ENCODE measurements around the gene KIAA0513. TPM values are rescaled to one million over a fixed set of nuclear protein-coding genes. Genes with fewer than 3 reads are reported as not detected.
A peak's percentile ranks its signal among the peaks of the same experiment; 100 is the strongest.

The KIAA0513 gene
- total RNA-seq, 1 experiment from 2014 or later: 10.4 TPM

DNA sequence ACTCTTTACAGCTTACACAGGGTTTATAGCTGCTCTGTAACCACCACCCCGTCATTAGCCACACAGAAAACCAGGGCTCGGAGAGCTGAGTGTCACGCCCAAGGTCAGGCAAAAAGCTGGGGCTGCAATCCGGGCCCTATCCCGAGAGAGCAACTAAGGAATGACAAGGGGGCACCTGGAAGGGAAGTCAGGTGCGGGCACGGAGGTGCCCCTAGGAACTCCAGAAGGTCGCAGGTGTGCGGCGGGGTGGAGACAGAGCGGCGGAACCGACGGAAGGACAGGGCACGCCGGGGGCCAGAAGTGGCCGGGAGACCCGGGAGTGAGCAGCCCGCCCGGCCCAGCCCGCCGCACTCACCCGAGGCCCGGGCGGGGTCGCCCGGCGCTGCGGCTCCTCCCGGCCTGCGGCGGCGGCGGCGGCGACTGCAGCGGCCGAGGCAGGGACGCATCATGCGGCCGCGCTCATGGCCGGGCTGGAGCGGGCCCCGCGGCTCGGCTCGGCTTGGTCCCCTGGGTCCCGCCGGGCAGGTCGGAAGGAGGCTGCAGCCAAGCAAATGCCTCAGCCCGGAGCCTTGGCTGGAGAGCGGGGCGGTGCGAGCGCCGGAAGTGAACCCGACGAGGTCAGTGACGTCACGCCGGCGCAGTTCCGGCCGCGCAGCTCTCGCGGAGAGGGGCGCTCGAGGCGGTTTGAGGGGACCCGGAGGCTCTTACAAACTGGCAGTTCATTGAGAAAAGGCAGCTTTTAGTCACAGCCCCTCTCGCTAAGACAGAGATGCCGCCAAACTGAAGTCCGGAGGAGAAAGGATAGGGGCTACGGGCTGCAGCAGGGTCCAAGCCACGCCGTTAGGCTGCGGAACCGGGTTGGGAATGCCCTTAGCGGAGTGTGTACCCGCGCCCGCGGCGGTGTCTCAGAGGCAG lies 16.4 kb upstream of the KIAA0513 start, which contains the start of gene ZDHHC7:
Gene ZDHHC7, minus strand, starts transcription at position 605 of the 915 bp plus-strand sequence. CDS start 20,917 bp downstream, outside the sequence.
- DNase-seq (ENCODE audit: low read depth in 1 of 2, low spot score in 2 of 2): peak; percentile 86 to 92
- H3K4me1 ChIP-seq (replicated peaks): peaks cover 12% of the 10 kb centered on the region
- H3K27ac ChIP-seq: peak within 1 kb of the TSS; percentile 96
- H3K36me3 ChIP-seq: peaks cover 21% of the 10 kb centered on the region
- H3K4me3 ChIP-seq: peak within 1 kb of the TSS; percentile 89
- H3K27me3 ChIP-seq (replicated peaks): no peaks in the 10 kb centered on the region
- no peaks in the 10 kb centered on the region for H3K9me3 ChIP-seq (replicated peaks)

GRCh38 chr16:85011846-85012284 lies 15.7 kb upstream of the KIAA0513 start:
- H3K9me3 ChIP-seq (replicated peaks): no peaks in the 10 kb centered on the region
- peak overlapping the region; percentile 96 for H3K27ac ChIP-seq
- no peaks in the 10 kb centered on the region for H3K27me3 ChIP-seq (replicated peaks)
- peaks cover 12% of the 10 kb centered on the region for H3K4me1 ChIP-seq (replicated peaks)
- peak overlapping the region; percentile 89 for H3K4me3 ChIP-seq
- peaks cover 21% of the 10 kb centered on the region for H3K36me3 ChIP-seq
- DNase-seq (ENCODE audit: low read depth in 1 of 2, low spot score in 2 of 2): no peak

GRCh38 chr16:85014311-85014710 lies 13.3 kb upstream of the KIAA0513 start:
- Histone ChIP-seq H3K36me3 (peaks cover 9% of the 10 kb centered on the region), H3K27ac (no peak overlapping the region), H3K27me3 (replicated peaks) (no peaks in the 10 kb centered on the region), H3K4me1 (replicated peaks) (peaks cover 12% of the 10 kb centered on the region), H3K4me3 (no peak overlapping the region), H3K9me3 (replicated peaks) (no peaks in the 10 kb centered on the region)
- no peak for DNase-seq (ENCODE audit: low read depth in 1 of 2, low spot score in 2 of 2)

- H3K27me3 ChIP-seq (replicated peaks): no peaks in the 10 kb centered on the region
These were observed 12.0 kb upstream of the KIAA0513 start for GRCh38 chr16:85015481-85016187.

GRCh38 chr16:85017151-85017550 lies 10.4 kb upstream of the KIAA0513 start:
- Histone ChIP-seq H3K27ac (no peak overlapping the region), H3K4me1 (replicated peaks) (0 out of 2 replicates have a peak, but pooled peaks cover 2% of the 10 kb centered on the region), H3K9me3 (replicated peaks) (no peaks in the 10 kb centered on the region), H3K27me3 (replicated peaks) (no peaks in the 10 kb centered on the region), H3K36me3 (no peaks in the 10 kb centered on the region), H3K4me3 (no peak overlapping the region)
- no peak for DNase-seq (ENCODE audit: low read depth in 1 of 2, low spot score in 2 of 2)

More at GRCh38 chr16:85015481-85016187, 12.0 kb upstream of the KIAA0513 start:
- Histone ChIP-seq H3K4me3 (no peak overlapping the region), H3K4me1 (replicated peaks) (peaks cover 5% of the 10 kb centered on the region; the same call in 1 of the 2 replicates), H3K9me3 (replicated peaks) (no peaks in the 10 kb centered on the region), H3K27ac (no peak overlapping the region), H3K36me3 (peaks cover 8% of the 10 kb centered on the region)
- DNase-seq (ENCODE audit: low read depth in 1 of 2, low spot score in 2 of 2): no peak

- no peak for DNase-seq (ENCODE audit: low read depth in 1 of 2, low spot score in 2 of 2)
- H3K4me1 ChIP-seq (replicated peaks): no peaks in the 10 kb centered on the region
- no peaks in the 10 kb centered on the region for H3K9me3 ChIP-seq (replicated peaks)
- no peak overlapping the region for H3K27ac ChIP-seq
- no peaks in the 10 kb centered on the region for H3K36me3 ChIP-seq
- H3K27me3 ChIP-seq (replicated peaks): no peaks in the 10 kb centered on the region
- no peak overlapping the region for H3K4me3 ChIP-seq
These were observed 10.0 kb upstream of the KIAA0513 start for GRCh38 chr16:85017633-85018032.

DNA sequence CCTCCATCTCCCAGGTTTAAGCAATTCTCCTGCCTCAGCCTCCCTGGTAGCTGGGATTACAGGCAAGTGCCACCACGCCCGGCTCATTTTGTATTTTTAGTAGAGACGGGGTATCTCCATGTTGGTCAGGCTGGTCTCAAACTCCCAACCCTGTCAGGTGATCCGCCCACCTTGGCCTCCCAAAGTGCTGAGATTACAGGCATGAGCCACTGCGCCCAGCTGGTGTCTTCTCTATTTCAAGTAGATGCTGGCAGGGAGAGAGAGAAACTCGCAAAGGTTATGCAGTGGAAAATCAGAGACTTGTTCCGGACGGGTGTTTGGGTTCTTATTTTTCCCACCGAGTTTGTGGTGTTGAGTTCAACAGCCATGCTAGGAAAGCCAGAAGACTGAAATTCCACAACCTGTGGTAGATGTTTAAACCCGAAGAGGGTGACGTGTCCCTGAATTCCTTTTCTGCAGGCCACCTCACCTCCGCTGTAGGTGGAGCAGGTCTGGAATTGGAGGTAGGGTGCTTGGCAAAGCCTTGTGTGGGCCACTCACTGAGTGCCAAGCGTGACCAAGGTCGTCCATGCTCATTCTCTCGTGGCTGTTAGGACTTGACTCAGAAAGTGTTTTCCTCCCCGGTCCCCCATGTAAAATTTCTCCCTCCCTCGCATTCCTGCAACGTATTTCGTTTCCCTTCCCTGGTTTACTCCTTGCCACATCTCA lies 8.9 kb upstream of the KIAA0513 start:
- Histone ChIP-seq H3K36me3 (no peaks in the 10 kb centered on the region), H3K27me3 (replicated peaks) (no peaks in the 10 kb centered on the region), H3K27ac (no peak overlapping the region), H3K4me3 (no peak overlapping the region), H3K4me1 (replicated peaks) (no peaks in the 10 kb centered on the region), H3K9me3 (replicated peaks) (no peaks in the 10 kb centered on the region)
- no peak for DNase-seq (ENCODE audit: low read depth in 1 of 2, low spot score in 2 of 2)

DNA sequence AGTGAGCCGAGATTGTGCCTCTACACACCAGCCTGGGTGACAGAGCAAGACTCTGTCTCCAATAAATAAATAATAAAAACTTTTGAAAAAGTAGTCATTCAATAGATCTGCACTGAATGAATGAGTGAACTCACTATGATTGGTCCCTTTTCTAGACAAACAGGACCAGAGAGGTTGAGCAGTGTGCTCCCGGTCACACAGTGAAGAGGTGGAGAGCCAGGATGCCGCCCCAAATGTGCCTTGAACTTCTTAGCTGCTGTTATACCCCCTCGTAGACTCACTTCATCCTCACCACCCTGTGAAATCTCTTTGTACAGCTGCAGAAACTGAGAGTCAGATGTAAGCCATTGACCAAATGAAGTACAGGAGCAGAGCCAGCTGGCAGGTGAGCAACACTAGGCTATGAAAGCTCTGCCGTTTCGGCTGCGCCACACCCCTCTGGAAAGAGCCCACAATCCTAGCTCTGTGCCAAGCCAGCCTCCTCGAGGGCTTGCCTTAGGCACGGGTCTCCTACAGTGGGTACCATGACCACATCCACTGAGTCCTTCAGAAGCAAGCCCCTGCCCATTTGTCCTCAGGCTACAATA lies 7.8 kb upstream of the KIAA0513 start:
- Histone ChIP-seq H3K4me1 (replicated peaks) (no peaks in the 10 kb centered on the region), H3K36me3 (no peaks in the 10 kb centered on the region), H3K27me3 (replicated peaks) (no peaks in the 10 kb centered on the region), H3K9me3 (replicated peaks) (no peaks in the 10 kb centered on the region), H3K27ac (no peak overlapping the region), H3K4me3 (no peak overlapping the region)
- DNase-seq (ENCODE audit: low read depth in 1 of 2, low spot score in 2 of 2): no peak

DNA sequence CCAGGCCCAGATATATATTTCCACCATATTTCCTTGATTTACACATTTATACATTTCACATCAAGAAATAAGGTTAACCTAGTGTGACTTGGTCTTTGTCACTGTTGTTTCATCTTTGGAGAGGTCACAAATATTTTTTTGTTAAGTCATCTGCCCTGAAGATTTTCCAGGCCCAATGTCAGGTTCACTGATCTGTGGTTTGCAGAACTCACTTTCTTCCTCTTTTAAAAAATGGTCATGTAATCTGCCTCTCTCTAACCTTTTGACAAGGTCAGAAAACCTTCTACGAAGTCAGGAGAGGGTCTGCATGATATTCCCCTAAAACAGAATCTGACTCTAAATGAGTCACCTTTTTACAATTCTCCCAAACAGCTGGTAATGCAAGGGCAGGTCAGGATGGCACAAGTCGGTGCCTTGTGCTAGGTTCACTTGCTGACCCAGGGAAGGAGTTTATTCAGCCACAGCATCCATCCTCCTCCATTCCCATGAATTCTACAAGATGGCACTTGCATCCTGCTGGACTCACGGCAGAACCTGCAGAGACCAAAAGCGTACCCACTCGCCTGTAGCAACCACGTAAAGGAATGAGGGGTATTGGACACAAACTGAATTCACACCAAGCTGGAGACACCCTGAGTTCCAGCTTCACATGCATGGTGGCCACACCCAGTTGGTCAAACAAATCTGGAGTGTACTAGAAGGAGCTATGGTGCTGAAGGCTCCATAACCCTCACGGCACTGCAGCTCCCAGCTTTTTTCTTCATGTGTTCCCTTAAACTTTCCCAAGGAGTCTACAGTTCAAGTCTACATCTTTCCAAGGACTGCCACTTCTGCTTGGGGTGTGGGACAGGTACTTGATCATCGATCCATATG lies 1.6 kb upstream of the KIAA0513 start:
- H3K27ac ChIP-seq: no peak overlapping the region
- DNase-seq (ENCODE audit: low read depth in 1 of 2, low spot score in 2 of 2): no peak
- H3K4me3 ChIP-seq: no peak overlapping the region

DNA sequence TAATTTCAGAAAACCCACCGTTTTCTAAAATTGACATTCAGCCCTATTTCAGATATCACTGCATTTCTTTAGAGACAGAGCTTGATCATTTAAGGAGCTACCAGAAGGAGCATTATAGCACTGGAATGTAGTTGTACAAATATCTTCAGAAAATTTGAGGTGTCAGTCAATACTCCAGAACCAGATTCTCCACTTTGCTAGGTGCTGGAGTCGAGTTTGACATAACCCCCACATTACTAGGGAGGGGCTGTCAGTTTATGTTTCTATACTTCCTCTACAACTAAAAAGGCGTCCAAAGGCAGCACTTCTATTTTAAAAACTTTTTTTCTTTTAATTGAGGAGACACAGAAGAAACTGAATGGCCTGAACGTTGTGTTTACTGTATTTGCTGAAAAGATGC lies 892 bp upstream of the KIAA0513 start:
- H3K4me3 ChIP-seq: peak overlapping the region; percentile 49
- peaks cover 26% of the 10 kb centered on the region for H3K4me1 ChIP-seq (replicated peaks)
- no peak overlapping the region for H3K27ac ChIP-seq
- DNase-seq (ENCODE audit: low read depth in 1 of 2, low spot score in 2 of 2): no peak
- no peaks in the 10 kb centered on the region for H3K27me3 ChIP-seq (replicated peaks)
- no peaks in the 10 kb centered on the region for H3K9me3 ChIP-seq (replicated peaks)
- no peaks in the 10 kb centered on the region; the same call in 1 of the 2 replicates for H3K36me3 ChIP-seq

More for the DNA sequence above, 1.6 kb upstream of the KIAA0513 start:
- Histone ChIP-seq H3K36me3 (no peaks in the 10 kb centered on the region), H3K4me1 (replicated peaks) (peaks cover 26% of the 10 kb centered on the region), H3K9me3 (replicated peaks) (no peaks in the 10 kb centered on the region), H3K27me3 (replicated peaks) (no peaks in the 10 kb centered on the region)

GRCh38 chr16:85027958-85028684 lies 526 bp downstream of the KIAA0513 start:
- H3K27ac ChIP-seq: no peak overlapping the region; the same call in 1 of the 2 replicates
- peak overlapping the region; percentile 49 for H3K4me3 ChIP-seq
- H3K27me3 ChIP-seq (replicated peaks): no peaks in the 10 kb centered on the region
- H3K36me3 ChIP-seq: peaks cover 3% of the 10 kb centered on the region; the same call in 1 of the 2 replicates
- peak in 1 of 2 experiments; percentile 7 for DNase-seq (ENCODE audit: low read depth in 1 of 2, low spot score in 2 of 2)
- H3K9me3 ChIP-seq (replicated peaks): no peaks in the 10 kb centered on the region
- peaks cover 26% of the 10 kb centered on the region for H3K4me1 ChIP-seq (replicated peaks)

Measured in SJSA1 (cell line).